ENCODE measurements around the gene NAALAD2. TPM values are rescaled to one million over a fixed set of nuclear protein-coding genes. Genes with fewer than 3 reads are reported as not detected.
"Not testable (repeated sequence)": the region's sequence is repeated elsewhere in the genome, so short reads cannot be mapped to it uniquely, and the experiment has no call there.

Gene NAALAD2
- total RNA-seq, 2 donors from 2014 or later, result 0.68 to 2.5 TPM

GRCh38 chr11:90229791-90230190, 95.3 kb downstream of the NAALAD2 start:
- DNase-seq (no peak), ATAC-seq (no peak)
- intact Hi-C loops (cut with DNase I), result no loop called here

- no peak for ATAC-seq
- DNase-seq, result no peak
- intact Hi-C loops (cut with DNase I), result no loop called here
Measured at GRCh38 chr11:90234977-90235376, 100.5 kb downstream of the NAALAD2 start.

DNA sequence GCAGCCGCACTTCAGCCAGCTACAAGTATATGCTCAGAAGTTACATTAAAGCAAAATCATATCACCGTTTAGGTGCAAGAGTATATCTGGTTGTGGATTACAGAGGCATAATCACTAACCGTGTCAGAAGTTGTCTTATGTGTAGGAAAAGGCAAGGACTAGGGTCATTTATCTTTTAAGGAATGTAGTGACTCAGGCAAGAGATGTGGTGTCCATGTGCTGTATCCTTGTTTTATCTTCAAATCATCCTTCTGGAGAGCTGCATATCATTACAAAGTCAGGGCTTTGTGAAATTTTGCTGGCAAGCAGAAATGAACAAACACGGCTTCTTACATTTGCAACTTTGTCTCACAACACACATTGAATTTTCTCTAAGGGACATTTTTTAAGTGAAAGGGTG, 101.1 kb downstream of the NAALAD2 start:
- no peak for ATAC-seq
- intact Hi-C loops (cut with DNase I), result no loop called here
- DNase-seq, result no peak

- intact Hi-C loops (cut with DNase I), result no loop called here
- ATAC-seq, result no peak
- no peak for DNase-seq
Measured at GRCh38 chr11:90237004-90237403, 102.5 kb downstream of the NAALAD2 start.

GRCh38 chr11:90239967-90240636, 105.6 kb downstream of the NAALAD2 start:
- ATAC-seq; DNase-seq; intact Hi-C loops (cut with DNase I): not testable (repeated sequence)

DNA sequence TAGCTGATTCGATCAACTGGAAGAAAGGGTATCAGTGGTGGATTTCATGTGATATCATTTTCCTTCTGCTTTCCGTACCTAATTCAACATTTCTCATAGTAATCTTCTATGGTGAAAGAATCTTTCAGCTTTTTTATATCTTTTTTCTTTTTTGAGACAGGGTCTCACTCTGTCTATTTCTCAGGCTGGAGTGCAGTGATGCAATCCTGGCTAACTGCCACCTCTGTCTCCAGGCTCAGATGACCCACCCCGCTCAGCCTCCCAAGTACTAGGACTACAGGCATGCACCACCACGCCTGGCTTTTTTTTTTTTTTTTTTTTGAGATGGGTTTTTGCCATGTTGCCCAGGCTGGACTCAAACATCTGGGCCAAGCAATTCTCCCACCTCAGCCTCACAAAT, 107.0 kb downstream of the NAALAD2 start:
- DNase-seq, result no peak
- intact Hi-C loops (cut with DNase I), result no loop called here
- ATAC-seq, result no peak

Other genes with a start within 250 kb of the NAALAD2 start
- not detected for gene TRIM49D1, start 212.4 kb upstream of the NAALAD2 start, total RNA-seq
- gene TRIM49D2, start 210.6 kb upstream of the NAALAD2 start, total RNA-seq, result not detected
- not detected for gene TRIM64, start 168.6 kb upstream of the NAALAD2 start, total RNA-seq
- not detected for gene TRIM49C, start 103.6 kb upstream of the NAALAD2 start, total RNA-seq
- gene UBTFL1, start 48.7 kb upstream of the NAALAD2 start, total RNA-seq, result not detected
- gene CHORDC1, start 88.4 kb downstream of the NAALAD2 start, total RNA-seq, result 10 to 100 TPM; 31.1 to 37.6 TPM